NAMALWA (cell line): ENCODE measurements around the gene MYO9A.

Experiments used
- DNase-seq: peaks from one replicate; pipeline ENCODE4 v3.0.0-alpha.2; 2015; ENCODE audit warnings: low spot score

Gene MYO9A

DNA sequence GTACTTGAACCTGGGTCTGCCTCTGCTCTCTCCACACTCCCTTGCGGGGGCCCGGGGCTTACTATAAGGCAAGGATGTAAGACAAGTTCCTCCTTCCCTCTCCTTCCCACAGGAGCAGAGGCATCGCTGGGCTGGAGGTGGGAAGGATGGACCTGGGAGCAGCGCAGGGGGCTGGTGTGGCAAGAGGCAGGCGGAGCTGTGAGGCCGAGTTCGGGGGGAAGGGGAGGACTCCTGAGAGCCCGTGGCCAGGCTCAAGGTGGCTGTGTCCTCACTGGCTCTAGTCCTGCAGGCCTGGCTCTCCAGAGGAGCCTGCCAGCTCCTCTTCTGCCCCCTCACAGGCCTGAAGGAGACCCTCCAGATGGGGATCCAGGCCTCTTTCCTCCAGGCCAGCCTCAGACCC is 308.6 kb downstream of the MYO9A start:
- DNase-seq: no peak

DNA sequence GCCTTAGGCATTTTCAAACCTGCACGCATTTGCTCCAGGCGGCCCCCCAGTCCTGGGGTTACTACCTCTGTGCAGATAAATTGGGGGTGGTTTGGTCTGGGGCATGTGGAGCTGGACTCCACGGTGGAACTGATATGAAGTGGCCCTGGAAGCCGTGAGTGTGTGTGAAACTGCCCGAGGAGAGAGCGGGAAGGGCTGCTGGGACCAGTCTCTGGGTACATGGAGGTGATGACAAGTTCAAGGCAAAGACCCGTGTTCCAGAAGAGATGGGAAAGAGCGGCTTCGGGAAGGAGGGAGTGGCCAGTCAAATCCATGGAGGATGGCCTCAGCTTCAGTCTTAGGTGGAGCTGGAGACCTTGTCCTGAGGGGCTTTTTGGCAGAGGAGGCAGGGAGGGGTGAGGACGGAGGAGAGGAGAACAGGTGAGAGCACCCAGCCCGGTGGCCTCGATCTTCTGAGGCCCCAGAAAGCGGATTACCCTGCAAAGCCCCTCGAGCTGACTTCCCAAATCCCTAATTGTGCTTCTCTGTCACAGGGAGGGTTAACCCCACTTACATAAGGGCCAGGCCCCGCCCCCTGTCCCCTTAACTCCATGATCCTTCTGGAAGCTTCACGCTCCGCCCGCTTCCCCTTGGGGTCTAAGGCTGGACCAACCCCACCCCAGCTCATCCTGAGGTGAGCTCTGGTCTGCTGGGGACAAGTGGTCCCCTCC is 309.5 kb downstream of the MYO9A start:
- DNase-seq: no peak

GRCh38 chr15:71807691-71808091 is 310.3 kb downstream of the MYO9A start:
- DNase-seq: no peak

GRCh38 chr15:71807125-71807629 is 310.8 kb downstream of the MYO9A start:
- DNase-seq: no peak

GRCh38 chr15:71806452-71806931 is 311.5 kb downstream of the MYO9A start:
- no peak for DNase-seq

DNA sequence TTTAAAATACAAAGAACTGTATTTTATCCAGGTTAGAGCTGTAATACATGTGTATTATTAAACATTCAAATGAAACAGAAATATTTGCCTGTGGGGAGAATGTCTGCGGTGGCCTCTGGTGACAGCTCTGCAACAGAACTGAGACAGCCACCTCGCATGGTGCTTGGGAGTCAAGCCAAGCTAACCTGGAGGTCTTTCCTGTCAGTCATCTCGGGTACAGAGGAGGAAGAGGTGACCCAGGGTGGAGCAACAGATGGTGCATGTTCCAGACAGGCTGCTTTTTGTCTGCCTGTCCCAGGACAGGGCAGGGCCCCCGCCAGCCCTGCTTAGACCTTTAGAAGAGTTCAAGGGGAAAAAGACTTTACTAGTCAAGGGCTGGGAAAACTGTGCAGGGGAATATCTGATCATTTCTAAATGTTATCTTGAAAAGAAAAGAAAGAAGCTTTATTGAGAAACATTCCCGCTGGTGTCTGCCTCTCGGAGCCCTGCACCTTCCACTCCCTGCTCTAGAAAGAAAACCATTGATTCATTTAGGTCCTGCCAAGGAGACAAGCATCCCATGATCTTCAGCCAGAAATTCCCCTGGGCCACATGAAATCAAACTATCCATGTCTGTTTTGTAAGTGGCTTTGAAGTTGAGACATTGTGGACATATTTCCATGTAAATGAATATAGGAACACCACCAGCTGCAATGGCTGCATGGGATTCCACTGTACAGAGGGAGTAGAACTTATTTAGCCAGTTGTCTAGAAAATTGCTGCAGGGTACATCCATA is 313.1 kb downstream of the MYO9A start:
- DNase-seq: no peak

- DNase-seq: peak; percentile 33
Measured at GRCh38 chr15:71804226-71804625, 313.7 kb downstream of the MYO9A start.

DNA sequence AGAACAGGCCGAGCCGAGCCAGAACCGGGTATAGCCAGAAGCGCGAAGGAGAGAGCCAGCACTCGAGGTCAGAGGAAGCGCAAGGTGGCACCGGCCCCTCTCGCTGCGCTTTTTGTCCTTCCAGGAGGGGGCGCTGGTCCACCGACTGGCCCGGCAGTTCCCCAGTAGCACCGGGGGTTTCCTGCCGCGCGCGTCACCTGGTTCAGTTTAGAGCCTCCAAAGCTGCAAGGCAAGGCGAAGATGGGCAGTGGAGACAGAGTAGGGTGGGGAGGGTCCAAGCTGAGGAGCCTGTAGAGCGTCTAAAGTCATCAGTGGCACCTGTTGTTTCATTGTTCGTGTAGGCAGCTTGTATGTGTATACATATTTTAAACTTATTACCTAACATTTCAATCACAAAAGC is 315.2 kb downstream of the MYO9A start:
- no peak for DNase-seq

DNA sequence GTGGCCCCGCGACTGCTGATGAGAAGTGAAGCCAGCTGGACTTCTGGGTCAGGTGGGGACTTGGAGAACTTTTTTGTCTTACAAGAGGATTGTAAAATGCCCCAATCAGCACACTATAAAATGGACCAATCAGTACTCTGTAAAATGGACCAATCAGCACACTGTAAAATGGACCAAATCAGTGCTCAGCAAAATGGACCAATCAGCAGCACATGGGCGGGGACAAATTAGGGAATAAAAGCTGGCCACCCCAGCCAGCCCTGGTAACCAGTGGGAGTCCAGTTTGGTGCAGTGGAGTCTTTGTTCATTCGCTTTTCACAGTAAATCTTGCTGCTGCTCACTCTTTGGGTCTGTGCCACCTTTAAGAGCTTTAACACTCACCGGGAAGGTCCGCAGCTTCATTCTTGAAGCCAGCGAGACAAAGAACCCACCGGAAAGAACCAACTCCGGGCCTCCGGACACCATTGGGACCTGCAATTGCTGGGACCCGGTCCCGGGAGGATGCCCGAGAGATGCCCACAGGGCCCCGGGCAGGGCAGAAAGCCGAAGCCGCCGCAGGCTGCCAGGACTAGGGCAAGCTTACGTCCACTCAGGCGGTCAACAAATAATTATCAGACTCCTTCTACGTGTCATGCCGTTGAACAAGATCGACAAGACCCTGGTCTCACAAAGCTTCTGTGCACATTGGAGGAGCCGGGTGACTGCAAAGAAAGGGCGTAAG is 315.9 kb downstream of the MYO9A start:
- peak; percentile 25 for DNase-seq

GRCh38 chr15:71800835-71801745 is 316.9 kb downstream of the MYO9A start:
- peak; percentile 68 for DNase-seq

- DNase-seq: no peak
Measured at GRCh38 chr15:71800190-71800589, 317.8 kb downstream of the MYO9A start.

DNA sequence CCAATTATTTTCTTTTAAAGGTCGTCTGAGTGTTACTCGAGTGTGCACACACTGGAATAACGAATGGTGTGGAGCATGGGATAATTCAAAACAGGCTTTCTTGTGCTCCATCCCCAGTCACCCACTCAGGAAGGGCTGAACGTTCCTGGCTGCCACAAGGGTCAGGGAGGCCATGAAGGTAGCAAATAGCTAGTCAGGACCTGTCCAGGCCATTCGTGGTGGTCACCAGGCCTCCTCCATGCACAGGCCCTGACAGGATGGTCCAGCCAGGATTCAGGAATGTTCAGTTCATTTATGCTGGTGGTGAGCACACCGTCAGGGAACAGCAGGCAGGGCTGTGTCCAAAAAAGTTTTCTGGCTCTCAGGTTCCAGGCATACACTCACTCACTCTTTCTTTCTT is 319.3 kb downstream of the MYO9A start:
- DNase-seq: no peak

- no peak for DNase-seq
Measured at GRCh38 chr15:71792521-71792920, 325.4 kb downstream of the MYO9A start.

DNA sequence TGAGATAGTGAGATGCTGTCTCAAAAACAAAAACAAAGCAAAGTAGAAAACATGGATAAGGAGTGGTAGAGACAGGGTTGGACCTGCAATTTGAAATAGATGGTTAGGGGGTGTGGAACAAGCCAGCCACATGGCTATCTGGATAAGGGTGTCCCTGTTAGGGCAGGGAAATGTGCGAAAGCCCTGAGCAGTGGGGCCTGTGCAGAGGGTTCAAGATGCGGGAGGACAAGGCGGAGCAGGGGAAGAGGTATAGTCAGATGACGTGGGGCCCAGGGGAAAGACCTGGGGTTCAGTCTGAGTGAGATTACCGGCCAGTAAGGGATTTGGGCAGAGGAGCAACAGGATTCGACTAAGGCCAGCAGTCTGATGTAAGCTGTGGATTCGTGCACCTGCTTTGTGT is 326.0 kb downstream of the MYO9A start:
- DNase-seq: no peak

- DNase-seq: no peak
Measured at GRCh38 chr15:71790081-71790480, 327.9 kb downstream of the MYO9A start.

DNA sequence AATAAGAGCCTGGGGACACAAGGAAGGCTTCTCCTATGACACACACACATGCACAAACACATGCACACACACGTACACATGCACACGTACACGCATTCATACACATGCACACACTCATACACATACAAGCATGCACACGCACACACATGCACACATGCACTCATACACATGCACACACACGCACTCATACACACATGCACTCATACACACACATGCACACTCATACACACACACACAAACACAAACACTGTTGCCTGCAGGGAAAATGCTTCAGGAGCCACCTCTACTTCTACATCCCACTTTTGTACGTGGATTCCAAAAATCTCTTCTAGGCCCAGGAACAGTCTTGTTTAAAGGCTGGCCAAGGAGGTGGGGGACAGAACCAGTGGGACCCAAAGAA is 328.3 kb downstream of the MYO9A start:
- DNase-seq: no peak

DNA sequence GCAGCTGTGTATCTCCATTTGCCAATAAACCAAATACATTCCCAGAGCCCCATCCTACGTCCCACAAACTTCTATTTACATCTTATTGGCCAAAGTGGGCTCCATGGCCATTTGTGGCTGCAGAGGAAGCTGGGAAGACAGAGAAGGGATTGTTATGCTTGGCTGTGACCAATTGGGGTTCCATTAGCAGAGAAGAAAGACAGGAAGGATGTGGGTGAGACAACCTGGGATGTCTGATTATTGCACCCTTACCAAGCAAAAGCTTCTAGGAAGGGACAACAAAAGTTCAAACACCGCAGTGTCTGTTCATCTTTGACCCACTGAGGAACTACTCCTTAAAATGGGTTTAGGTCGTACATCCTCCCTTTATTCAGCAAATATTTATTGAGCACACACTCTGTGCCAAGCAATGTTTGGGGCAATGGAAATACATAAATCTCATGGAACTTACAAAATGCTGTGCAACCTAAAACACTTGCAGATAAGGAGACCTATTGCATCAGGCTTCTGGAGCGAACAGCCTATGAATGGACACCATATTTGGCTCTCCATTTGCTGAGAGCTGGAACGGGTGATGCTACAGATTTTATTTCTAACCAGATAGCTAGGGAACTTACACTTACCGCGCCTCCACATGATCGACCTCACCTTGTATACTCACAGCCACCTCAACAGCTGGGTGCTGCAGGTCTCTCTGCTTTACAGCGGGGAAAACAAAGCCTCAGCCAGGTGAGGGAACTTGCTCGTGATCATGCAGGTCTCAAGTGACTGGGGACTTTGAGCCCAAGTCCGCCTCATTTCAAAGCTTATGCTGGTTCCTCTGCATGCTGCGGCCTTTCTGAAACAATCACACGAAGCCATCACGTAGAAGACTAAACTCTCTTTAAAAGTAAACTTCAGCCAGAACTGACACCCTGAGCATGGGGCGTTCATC is 329.0 kb downstream of the MYO9A start:
- no peak for DNase-seq

GRCh38 chr15:71786673-71787072 is 331.3 kb downstream of the MYO9A start:
- DNase-seq: no peak

GRCh38 chr15:71785996-71786395 is 332.0 kb downstream of the MYO9A start:
- DNase-seq: no peak

DNA sequence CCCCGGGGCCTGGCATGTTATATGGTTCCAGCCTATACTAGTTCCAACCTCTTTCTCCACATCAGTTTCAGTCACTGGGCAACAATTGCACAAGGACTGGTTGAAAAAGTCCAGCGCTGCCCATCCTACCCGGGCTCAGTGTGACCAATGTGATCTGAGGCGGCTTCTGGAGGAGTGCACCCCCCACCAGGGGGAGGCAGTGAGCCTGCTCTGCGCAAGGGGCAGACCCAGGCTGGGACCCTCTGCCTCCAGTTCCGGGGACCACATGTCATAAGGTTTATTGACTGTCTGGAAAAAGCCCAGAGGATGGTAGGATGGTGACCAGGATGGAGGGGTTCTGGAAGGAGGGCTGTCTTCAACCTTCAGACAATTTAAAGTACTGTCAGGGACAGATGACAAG is 333.2 kb downstream of the MYO9A start:
- DNase-seq: peak; percentile 44
